Hematopoietic multipotent progenitor cell treated with erythropoietin and hydrocortisone succinate and interleukin-3 and kit ligand, for 4 days (in vitro differentiated cells): ENCODE data around the gene USP37.
A peak's percentile ranks its signal among the peaks of the same experiment; 100 is the strongest.

ENCODE experiments used
- DNase-seq: peaks from one replicate; pipeline ENCODE4 v3.0.0-alpha.2; 2015

The USP37 gene

GRCh38 chr2:218472988-218473387 lies 95.2 kb downstream of the USP37 start:
- DNase-seq = no peak

- DNase-seq = peak; percentile 89
Measured at GRCh38 chr2:218471982-218472381, 96.2 kb downstream of the USP37 start.

GRCh38 chr2:218471036-218471435 lies 97.1 kb downstream of the USP37 start:
- DNase-seq = peak; percentile 31

- DNase-seq = no peak
Measured at GRCh38 chr2:218470448-218470847, 97.7 kb downstream of the USP37 start.

GRCh38 chr2:218465987-218466633 lies 102.0 kb downstream of the USP37 start:
- peak; percentile 57 for DNase-seq

- DNase-seq = no peak
Measured at GRCh38 chr2:218458598-218458997, 109.6 kb downstream of the USP37 start.

GRCh38 chr2:218456849-218457248 lies 111.3 kb downstream of the USP37 start:
- DNase-seq = no peak

- DNase-seq = peak; percentile 45
Measured at GRCh38 chr2:218452079-218452478, 116.1 kb downstream of the USP37 start.

- no peak for DNase-seq
Measured at GRCh38 chr2:218448934-218449333, 119.2 kb downstream of the USP37 start.

- DNase-seq = no peak
Measured at GRCh38 chr2:218447072-218447471, 121.1 kb downstream of the USP37 start.

- no peak for DNase-seq
Measured at GRCh38 chr2:218446547-218446946, 121.6 kb downstream of the USP37 start.

GRCh38 chr2:218445602-218446001 lies 122.5 kb downstream of the USP37 start:
- DNase-seq = no peak

- DNase-seq = no peak
Measured at GRCh38 chr2:218444692-218445357, 123.3 kb downstream of the USP37 start.

- DNase-seq = no peak
Measured at GRCh38 chr2:218438596-218438995, 129.6 kb downstream of the USP37 start.

- DNase-seq = no peak
Measured at GRCh38 chr2:218437969-218438368, 130.2 kb downstream of the USP37 start.

- no peak for DNase-seq
Measured at GRCh38 chr2:218436992-218437391, 131.2 kb downstream of the USP37 start.

GRCh38 chr2:218435003-218435982 lies 132.9 kb downstream of the USP37 start:
- DNase-seq = no peak

GRCh38 chr2:218434456-218434855 lies 133.7 kb downstream of the USP37 start:
- no peak for DNase-seq

GRCh38 chr2:218432676-218433365 lies 135.3 kb downstream of the USP37 start:
- no peak for DNase-seq

GRCh38 chr2:218431878-218432277 lies 136.3 kb downstream of the USP37 start:
- DNase-seq = no peak

- DNase-seq = no peak
Measured at GRCh38 chr2:218430721-218431120, 137.4 kb downstream of the USP37 start.

- DNase-seq = peak; percentile 89
Measured at GRCh38 chr2:218429911-218430692, 138.0 kb downstream of the USP37 start.
